Endothelial cell of umbilical vein (primary cell): ENCODE measurements around the gene HYAL3. TPM values are rescaled to one million over a fixed set of nuclear protein-coding genes. Genes with fewer than 3 reads are reported as not detected.
"Not testable (repeated sequence)": the region's sequence is repeated elsewhere in the genome, so short reads cannot be mapped to it uniquely, and the experiment has no call there.

Experiments used
- BruUV-seq: library from RNA; stranded (reverse); fragments of 400-500 nt; replicated peaks from 2 replicates; lab custom pipeline; 2021; lab: Mats Ljungman, UMichigan
- CTCF ChIA-PET: fragments of 300-600, 350-600 bp; sonication (Branson Sonifier 250); formaldehyde crosslinking; loops from one replicate; lab custom pipeline; 2021; ENCODE audit warnings: antibody characterized with exemption, inconsistent platforms; lab: Charles Lee
- POLR2A ChIA-PET: fragments of 300-600, 350-600 bp; sonication (Branson Sonifier 250); formaldehyde crosslinking; loops from one replicate; lab custom pipeline; 2021; ENCODE audit warnings: antibody characterized with exemption, inconsistent platforms; lab: Charles Lee
- DNase-seq: peaks from one replicate; pipeline ENCODE4 v3.0.0-alpha.2; 2011; ENCODE audit warnings: low read depth, low spot score
- FAIRE-seq: peaks from 2 replicates; lab custom pipeline; 2011; peaks lifted over from hg19 to GRCh38; lab: Jason Lieb, UNC
- H2AFZ ChIP-seq: 2 replicates; pipeline ENCODE4 v1.6.0; 2012; ENCODE audit warnings: low read depth, low read length, control low read depth, inconsistent platforms
- H3K27ac ChIP-seq: 2 replicates; pipeline ENCODE4 v1.5.1; 2011; ENCODE audit warnings: low read depth, mild to moderate bottlenecking, control low read depth, low read length, moderate library complexity; ENCODE audit not compliant: insufficient read depth
- H3K27me3 ChIP-seq, 2 experiments: 2 replicates each; pipeline versions ENCODE4 v1.6.0 to v1.6.1; 2011; ENCODE audit warnings: low read length in 2 of 2, mixed read lengths in 1 of 2; ENCODE audit not compliant: control insufficient read depth in 2 of 2, insufficient read depth in 2 of 2
- H3K36me3 ChIP-seq, 2 experiments: 2 replicates in 1 of 2; 3 replicates in 1 of 2; pipeline ENCODE4 v1.5.1; 2011; ENCODE audit warnings: low read length in 2 of 2, mild to moderate bottlenecking in 1 of 2, moderate library complexity in 1 of 2; ENCODE audit not compliant: control insufficient read depth in 2 of 2, insufficient read depth in 2 of 2; ENCODE audit errors: extremely low read depth in 1 of 2
- H3K4me1 ChIP-seq: 3 replicates; pipeline ENCODE4 v1.5.1; 2011; ENCODE audit warnings: mild to moderate bottlenecking, low read length; ENCODE audit not compliant: control insufficient read depth, insufficient read depth; ENCODE audit errors: extremely low read depth
- H3K4me2 ChIP-seq: 2 replicates; pipeline ENCODE4 v1.6.1; 2011; ENCODE audit warnings: low read length, control low read depth, mixed read lengths; ENCODE audit not compliant: insufficient read depth
- H3K4me3 ChIP-seq, 3 experiments: fragments of 200-600 bp in 1 of 3; sonication (generic), shearing (Covaris generic) in 1 of 3; replicated peaks in 1 of 3; 2 replicates each; pipeline ENCODE4 v1.5.1; 2011 to 2016; ENCODE audit warnings: control low read depth in 3 of 3, low read length in 3 of 3, mild to moderate bottlenecking in 2 of 3, inconsistent platforms in 1 of 3, low read depth in 1 of 3, moderate library complexity in 1 of 3; ENCODE audit not compliant: insufficient read depth in 1 of 3
- H3K79me2 ChIP-seq: 2 replicates; pipeline ENCODE4 v1.6.0; 2012; ENCODE audit warnings: low read length, inconsistent platforms; ENCODE audit not compliant: control insufficient read depth, insufficient read depth
- H3K9ac ChIP-seq: replicated peaks from 2 replicates; pipeline ENCODE3; 2011; ENCODE audit warnings: low read length, control low read depth; ENCODE audit not compliant: insufficient read depth; ENCODE audit errors: extremely low read depth
- H3K9me1 ChIP-seq: replicated peaks from 3 replicates; pipeline ENCODE4 v1.6.0; 2011; ENCODE audit warnings: mild to moderate bottlenecking, low read length; ENCODE audit not compliant: control insufficient read depth, insufficient read depth; ENCODE audit errors: extremely low read depth
- H3K9me3 ChIP-seq: replicated peaks from 2 replicates; pipeline ENCODE4 v1.5.1; 2012; ENCODE audit warnings: low read length, inconsistent platforms; ENCODE audit not compliant: control insufficient read depth, insufficient read depth
- H4K20me1 ChIP-seq: replicated peaks from 2 replicates; pipeline ENCODE3; 2011; ENCODE audit warnings: mild to moderate bottlenecking, low read length; ENCODE audit not compliant: control insufficient read depth, insufficient read depth; ENCODE audit errors: extremely low read depth
- EZH2 ChIP-seq: IDR thresholded peaks from 2 replicates; pipeline ENCODE4 v1.6.1; 2012; ENCODE audit warnings: borderline replicate concordance, low read depth, mild to moderate bottlenecking, moderate library complexity, low read length, inconsistent platforms; ENCODE audit not compliant: severe bottlenecking
- FOS ChIP-seq: IDR thresholded peaks from 2 replicates; pipeline ENCODE4 v1.6.1; 2011; ENCODE audit warnings: mild to moderate bottlenecking, low read length, moderate library complexity, borderline replicate concordance; ENCODE audit not compliant: insufficient read depth
- GATA2 ChIP-seq: IDR thresholded peaks from 2 replicates; pipeline ENCODE4 v1.7.0; 2011; ENCODE audit warnings: low read depth, mild to moderate bottlenecking, moderate library complexity, mixed read lengths, low read length; ENCODE audit not compliant: insufficient read length, insufficient read depth
- JUN ChIP-seq: IDR thresholded peaks from 2 replicates; pipeline ENCODE4 v1.6.1; 2011; ENCODE audit warnings: borderline replicate concordance, low read depth; ENCODE audit not compliant: insufficient read length, insufficient read depth
- MYC ChIP-seq: IDR thresholded peaks from one replicate; pipeline ENCODE4 v1.6.1; 2011; ENCODE audit warnings: mild to moderate bottlenecking, low read depth, low read length
- POLR2A ChIP-seq: IDR thresholded peaks from 2 replicates; pipeline ENCODE4 v1.6.1; 2012; ENCODE audit warnings: low read depth, mild to moderate bottlenecking, control low read depth, low read length
- POLR2AphosphoS5 ChIP-seq: IDR thresholded peaks from 2 replicates; pipeline ENCODE4 v1.6.1; 2012; ENCODE audit warnings: low read depth, mild to moderate bottlenecking, control low read depth, low read length, moderate library complexity; ENCODE audit not compliant: insufficient read depth
- dilution Hi-C: fragments of 300-500 bp; cut with MboI; formaldehyde crosslinking; loops from one replicate; pipeline ENCODE4 v1.15.0; 2019; ENCODE audit warnings: low sequenced_read_pairs; ENCODE audit not compliant: extremely low pct_ligation_motif_present
- intact Hi-C: fragments of 100-400 bp; cut with micrococcal nuclease; formaldehyde crosslinking; loops from one replicate; pipeline ENCODE4 v1.10.0; 2022
- polyA plus RNA-seq, 4 experiments: library from polyadenylated mRNA; depleted of rRNA in 3 of 4; stranded (reverse) in 3 of 4; unstranded in 1 of 4; fragments of >200 nt; gene quantifications; 2 replicates each; pipeline versions ENCODE4 v1.2.1 to v1.2.3, GENCODE V29; 2011 to 2012; ENCODE audit warnings: missing spikeins in 1 of 4
- total RNA-seq: library from RNA; stranded (reverse); gene quantifications from 2 replicates; pipeline ENCODE4 v1.2.3, GENCODE V29; 2021
- TF ChIP-seq, protein P1 (sequence below), 2 donors: IDR thresholded peaks; 1 replicate in 1 of 2; 2 replicates in 1 of 2; pipeline ENCODE4 v1.5.1; 2011; ENCODE audit warnings: low read length in 2 of 2, mild to moderate bottlenecking in 2 of 2, moderate library complexity in 2 of 2, control low read depth in 1 of 2, inconsistent platforms in 1 of 2, low read depth in 1 of 2; ENCODE audit not compliant: insufficient read depth in 1 of 2; ENCODE audit errors: extremely low read depth in 1 of 2
- TF ChIP-seq, protein P2 (sequence below): IDR thresholded peaks from 2 replicates; pipeline ENCODE4 v1.6.1; 2011; ENCODE audit not compliant: insufficient read depth, insufficient read length

HYAL3 gene
- total and polyA plus RNA-seq, 2 donors (not counting 3 experiments of a cell fraction or from before 2014, with no cell fraction given) = 4.8 to 11.5 TPM

DNA sequence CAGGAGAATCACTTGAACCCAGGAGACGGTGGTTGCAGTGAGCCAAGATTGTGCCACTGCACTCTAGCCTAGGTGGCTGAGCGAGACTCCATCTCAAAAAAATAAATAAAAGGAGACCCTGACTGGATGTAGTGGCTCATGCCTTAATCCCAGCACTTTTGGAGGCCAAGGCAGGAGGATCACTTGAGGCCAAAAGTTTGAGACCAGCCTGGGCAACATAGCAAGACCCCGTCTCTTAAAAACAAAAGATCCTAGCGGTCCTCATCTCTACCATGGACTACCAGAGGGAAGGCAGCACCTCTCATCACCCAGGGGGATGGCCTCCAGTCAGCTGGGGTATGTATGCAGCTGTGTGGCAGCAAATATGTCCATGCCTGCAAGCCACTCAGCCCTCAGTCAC, 37.0 kb downstream of the HYAL3 start:
- H3K79me2 ChIP-seq, H2AFZ ChIP-seq, H3K4me2 ChIP-seq, H3K9me1 ChIP-seq, H4K20me1 ChIP-seq, H3K9ac ChIP-seq, H3K9me3 ChIP-seq, H3K27ac ChIP-seq, DNase-seq, H3K27me3 ChIP-seq, dilution Hi-C loops, BruUV-seq, H3K4me3 ChIP-seq, POLR2A ChIA-PET, FAIRE-seq: not testable (repeated sequence)
- CTCF ChIA-PET = interaction anchor here (0.9 to 1.5 kb wide), 2 partner anchors 16 to 36 kb away, joined by 3 to 4 read pairs; no protein-coding TSS in a partner anchor
- intact Hi-C loops = loop anchor here (10.0 kb wide), 1 partner anchor 137 kb away; no protein-coding TSS in a partner anchor
- Histone ChIP-seq H3K36me3 (peaks cover 3 to 15% of the 10 kb centered on the region in 2 experiments), H3K4me1 (peaks cover 22% of the 10 kb centered on the region)

DNA sequence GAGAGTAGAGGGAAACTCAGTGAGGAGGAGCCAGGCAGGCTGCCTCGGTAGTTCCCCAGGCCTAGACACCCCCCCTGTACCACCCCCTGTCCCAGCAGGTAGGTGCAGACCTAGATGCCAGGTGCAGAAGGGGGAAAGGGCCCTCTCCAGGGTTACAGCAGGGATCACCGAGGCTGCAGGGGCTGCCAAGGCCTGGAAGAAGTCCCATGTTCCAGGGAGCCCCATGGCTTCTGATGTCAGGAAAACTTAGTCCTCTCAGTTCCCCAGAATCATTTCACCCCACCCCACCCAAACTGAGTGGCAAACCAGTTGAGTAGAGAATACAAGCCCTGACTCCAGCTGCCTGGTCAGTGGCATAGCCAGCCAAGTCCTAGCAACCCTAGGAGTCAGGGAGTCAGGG, 37.7 kb downstream of the HYAL3 start:
- H3K27ac ChIP-seq = no peak overlapping the region
- CTCF ChIA-PET = interaction anchor here (0.9 to 3.6 kb wide), 3 partner anchors 15 to 68 kb away, joined by 3 to 28 read pairs (median 4); partner anchors contain the start of gene GNAT1
- dilution Hi-C loops = no loop called here

More for the DNA sequence above, 37.7 kb downstream of the HYAL3 start:
- DNase-seq (no peak), FAIRE-seq (no peak)
- Histone ChIP-seq H2AFZ (no peak overlapping the region), H3K4me2 (no peak overlapping the region), H3K4me3 (no peak overlapping the region), H3K9me3 (no peaks in the 10 kb centered on the region), H3K9ac (no peak overlapping the region), H3K27me3 (no peaks in the 10 kb centered on the region), H3K36me3 (peaks cover 10 to 22% of the 10 kb centered on the region in 2 experiments), H3K79me2 (peaks cover 10% of the 10 kb centered on the region), H3K9me1 (no peaks in the 10 kb centered on the region), H4K20me1 (no peaks in the 10 kb centered on the region), H3K4me1 (peaks cover 24% of the 10 kb centered on the region)
- TF ChIP-seq POLR2A = no peak
- TF ChIP-seq, protein P1, sequence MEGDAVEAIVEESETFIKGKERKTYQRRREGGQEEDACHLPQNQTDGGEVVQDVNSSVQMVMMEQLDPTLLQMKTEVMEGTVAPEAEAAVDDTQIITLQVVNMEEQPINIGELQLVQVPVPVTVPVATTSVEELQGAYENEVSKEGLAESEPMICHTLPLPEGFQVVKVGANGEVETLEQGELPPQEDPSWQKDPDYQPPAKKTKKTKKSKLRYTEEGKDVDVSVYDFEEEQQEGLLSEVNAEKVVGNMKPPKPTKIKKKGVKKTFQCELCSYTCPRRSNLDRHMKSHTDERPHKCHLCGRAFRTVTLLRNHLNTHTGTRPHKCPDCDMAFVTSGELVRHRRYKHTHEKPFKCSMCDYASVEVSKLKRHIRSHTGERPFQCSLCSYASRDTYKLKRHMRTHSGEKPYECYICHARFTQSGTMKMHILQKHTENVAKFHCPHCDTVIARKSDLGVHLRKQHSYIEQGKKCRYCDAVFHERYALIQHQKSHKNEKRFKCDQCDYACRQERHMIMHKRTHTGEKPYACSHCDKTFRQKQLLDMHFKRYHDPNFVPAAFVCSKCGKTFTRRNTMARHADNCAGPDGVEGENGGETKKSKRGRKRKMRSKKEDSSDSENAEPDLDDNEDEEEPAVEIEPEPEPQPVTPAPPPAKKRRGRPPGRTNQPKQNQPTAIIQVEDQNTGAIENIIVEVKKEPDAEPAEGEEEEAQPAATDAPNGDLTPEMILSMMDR (IDR thresholded peaks at IDR 0.05; ENCODE audit: extremely low read depth in 1 of 2, insufficient read depth in 1 of 2, low read depth in 1 of 2, low read length in 2 of 2) = no peak
- TF ChIP-seq, protein P2, sequence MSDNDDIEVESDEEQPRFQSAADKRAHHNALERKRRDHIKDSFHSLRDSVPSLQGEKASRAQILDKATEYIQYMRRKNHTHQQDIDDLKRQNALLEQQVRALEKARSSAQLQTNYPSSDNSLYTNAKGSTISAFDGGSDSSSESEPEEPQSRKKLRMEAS = no peak
- no peak for TF ChIP-seq EZH2
- no peak for TF ChIP-seq FOS
- no peak for TF ChIP-seq MYC
- no peak for TF ChIP-seq JUN
- TF ChIP-seq GATA2 = no peak
- TF ChIP-seq POLR2AphosphoS5 = no peak
- no TSS peak for BruUV-seq
- POLR2A ChIA-PET = interaction anchor here (0.6 kb wide), 1 partner anchor 198 kb away, joined by 4 read pairs; no protein-coding TSS in a partner anchor
- intact Hi-C loops = loop anchor here (2.0 to 10.0 kb wide), 2 partner anchors 15 to 137 kb away; no protein-coding TSS in a partner anchor
